Stimulated activated CD4-positive, alpha-beta T cell treated with anti-CD3 and anti-CD28 coated beads, Interleukin-4, amount 100 ng/mL, for 48 hours (primary cell): ENCODE data around the gene NHLRC4.

Source experiments
- DNase-seq, 2 donors: peaks; one replicate each; pipeline ENCODE4 v3.0.0-alpha.2; 2020; ENCODE audit warnings: low read depth in 2 of 2

NHLRC4 gene

GRCh38 chr16:553601-554296, 13.1 kb upstream of the NHLRC4 start:
- DNase-seq, result no peak

GRCh38 chr16:554297-554621, 12.5 kb upstream of the NHLRC4 start:
- no peak for DNase-seq

- no peak for DNase-seq
These were observed 12.0 kb upstream of the NHLRC4 start for GRCh38 chr16:554640-555365.

DNA sequence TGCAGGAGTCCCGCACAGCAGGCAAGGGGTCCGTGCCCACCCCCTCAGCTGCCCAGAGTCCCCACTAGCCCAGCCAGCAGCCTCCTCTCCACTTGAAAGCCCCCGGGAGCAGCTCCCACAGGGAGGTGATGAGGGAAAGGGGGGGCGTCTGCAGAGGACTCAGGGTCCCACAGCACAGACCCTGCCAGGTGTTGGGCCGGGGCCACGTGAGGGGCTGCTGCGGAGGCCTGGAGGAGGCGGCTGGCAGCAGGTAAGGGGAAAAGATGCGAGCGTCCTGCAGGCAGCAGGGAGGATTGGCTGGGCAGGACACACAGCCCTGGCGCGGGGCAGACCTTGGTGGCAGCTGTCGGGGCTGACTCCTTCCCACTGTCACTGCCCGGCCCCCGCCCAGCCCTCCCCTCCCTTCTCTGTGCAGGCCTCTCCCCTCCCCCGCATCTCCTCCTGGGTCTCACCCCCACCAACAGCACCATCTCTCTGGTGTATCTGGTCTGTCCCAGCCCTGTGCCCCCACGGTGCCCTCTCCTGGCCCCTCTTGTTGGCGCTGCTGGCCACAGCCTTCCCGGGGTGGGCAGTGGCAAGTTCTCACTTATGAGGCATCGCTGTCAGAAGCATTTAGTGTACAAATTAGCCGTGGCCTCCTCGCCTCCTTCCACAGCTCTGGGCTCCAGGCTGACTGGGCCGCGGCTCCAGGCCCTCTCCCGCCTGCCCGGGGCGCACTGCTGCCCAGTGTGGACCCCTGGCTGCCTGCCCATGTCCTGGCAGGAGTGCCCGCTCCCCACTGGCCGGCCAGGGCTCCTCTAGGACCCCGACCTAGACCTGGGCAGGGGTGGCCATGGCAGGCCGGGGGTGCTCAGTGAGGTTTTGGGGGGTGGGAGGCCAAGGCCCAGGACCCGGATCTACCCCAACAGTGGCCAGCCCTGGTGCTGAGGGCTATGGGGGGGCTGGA, 11.0 kb upstream of the NHLRC4 start:
- no peak for DNase-seq

GRCh38 chr16:556474-557173, 10.2 kb upstream of the NHLRC4 start:
- DNase-seq, result no peak

DNA sequence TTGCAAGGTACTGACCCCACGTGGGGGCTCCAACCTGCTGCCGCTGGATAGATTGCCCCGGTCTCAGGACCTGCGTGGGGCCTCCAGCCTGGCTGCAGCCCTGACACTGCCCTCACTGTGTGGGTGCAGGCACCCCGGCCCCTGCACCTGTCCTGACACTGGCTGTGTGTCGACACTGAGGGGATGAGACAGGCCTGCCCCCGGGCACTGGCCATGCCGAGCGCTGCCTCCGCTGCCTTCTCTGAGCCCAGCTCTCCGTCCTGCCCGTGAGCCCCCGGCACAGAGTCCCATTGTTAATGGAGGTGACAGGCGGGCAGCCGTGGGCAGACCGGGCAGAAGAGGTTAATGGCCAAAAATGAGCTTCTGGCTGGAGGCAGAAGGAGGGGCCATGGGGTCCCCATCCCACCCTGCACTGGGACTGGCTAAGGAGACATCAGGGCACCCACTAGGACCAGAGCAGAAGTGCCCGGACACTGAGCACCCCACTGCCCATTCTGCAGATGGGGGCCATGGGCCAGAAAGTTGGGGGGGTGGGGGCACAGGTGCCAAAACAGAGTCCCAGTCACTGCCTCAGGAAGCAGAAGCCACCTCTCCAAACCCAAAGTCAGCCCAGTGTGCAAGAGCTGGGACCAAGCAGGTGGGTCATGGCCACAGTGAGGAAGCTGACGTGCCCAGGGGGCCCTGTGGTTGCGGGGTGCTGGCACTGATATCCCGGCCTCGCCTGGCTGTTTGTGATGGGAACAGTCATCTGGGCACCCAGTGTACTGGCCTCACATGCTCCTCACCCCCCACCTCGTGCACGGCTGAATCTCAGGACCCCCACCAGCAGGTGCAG, 9.1 kb upstream of the NHLRC4 start:
- no peak for DNase-seq

DNA sequence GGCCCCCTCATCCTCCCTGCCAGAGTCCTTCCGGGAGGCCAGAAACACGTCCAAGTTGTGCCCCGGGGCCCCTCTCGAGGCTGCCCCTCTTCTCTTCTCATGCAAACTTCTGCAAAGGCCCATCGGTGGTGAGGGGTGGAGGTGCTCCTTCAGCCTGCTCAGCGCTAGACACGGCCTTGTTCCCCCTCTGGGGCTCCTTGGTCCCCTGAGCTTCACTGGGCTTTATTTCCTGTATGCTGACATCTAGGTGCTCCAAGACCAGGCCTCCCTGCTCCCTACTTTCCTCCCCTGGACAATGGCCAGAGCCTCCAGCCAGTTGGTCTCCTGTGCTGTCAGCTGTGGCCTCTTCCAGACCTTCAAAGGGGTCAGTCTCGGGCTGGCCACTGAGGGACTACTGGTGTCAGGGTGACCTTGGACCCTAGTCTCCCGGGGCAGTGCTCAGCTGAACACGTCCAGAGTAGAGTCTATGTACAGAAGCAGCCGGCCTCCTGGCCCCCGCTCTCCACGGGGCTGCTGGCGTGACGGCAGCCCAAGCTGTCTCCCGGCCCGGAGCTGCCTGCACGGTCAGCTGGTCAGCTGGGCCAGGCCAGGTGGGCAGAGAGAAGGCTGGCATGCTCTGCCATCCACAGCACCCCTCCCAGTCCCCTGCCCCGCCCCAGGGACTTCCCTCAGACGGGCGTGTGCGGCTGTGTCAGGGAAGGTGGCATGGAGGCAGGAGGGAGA, 8.3 kb upstream of the NHLRC4 start:
- DNase-seq, result no peak

- no peak for DNase-seq
These were observed 7.8 kb upstream of the NHLRC4 start for GRCh38 chr16:559021-559380.

DNA sequence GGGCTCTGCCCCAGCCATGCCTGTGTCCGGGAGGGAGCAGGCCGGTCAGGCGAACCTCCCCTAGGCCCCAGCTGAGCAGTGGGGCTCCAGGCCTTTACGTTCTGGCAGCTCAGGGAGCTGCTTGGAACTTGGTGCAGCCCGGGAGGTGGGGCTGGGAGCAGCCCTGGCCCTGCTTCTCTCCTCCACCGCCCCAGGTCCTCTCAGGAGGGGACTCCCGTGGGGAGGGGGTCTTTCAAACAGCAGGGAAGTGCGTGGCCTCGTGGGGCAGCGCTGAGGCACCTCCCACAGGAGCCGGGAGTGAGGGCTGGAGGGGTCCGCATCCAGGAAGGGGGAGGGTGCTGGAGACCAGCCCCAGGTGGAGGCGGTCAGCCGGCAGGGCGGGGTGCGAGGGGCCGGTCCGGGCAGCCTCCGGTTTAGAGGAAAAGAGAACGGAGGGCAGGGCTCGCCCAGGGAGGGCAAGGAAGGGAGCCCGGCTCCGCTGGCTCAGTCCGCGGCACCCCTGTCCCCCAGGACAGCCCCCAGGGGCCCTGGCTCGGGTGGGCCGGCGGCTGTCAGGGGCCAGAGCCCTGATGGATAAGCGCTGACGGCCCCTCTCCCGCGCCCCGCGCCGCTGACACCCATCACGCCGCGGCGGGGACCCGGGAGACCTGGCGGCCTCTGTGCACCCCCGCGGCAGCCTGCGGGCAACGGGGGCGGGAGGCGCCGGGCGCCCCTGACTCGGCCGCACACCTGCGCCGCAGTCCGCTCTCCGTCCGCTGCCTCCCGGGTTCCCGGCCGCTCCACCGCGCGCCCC, 7.2 kb upstream of the NHLRC4 start:
- no peak for DNase-seq

DNA sequence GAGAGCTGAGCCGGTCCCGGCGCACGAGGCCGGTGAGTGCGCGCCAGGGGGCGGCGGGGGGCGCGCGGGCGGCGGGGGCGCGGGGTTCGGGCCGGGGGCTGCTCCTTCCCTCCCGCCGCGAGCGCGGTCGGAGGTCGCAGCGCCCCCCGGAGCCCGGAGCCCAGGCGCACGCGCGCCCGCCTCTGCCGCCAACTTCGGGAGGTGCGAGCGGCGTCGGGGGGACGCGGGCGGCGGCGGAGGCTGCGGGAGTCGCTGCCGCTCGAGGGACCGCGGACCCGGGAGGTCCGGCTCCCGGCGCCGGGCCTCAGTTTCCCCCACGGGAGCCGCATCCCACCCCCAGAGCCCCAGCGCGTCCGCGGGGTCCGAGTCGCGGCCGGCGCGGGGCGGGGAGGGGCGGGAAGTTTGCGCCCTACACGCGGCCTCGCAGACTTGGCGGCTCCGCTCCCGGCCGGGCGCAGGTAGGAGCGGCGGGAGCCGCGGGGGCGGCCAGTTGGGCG, 6.6 kb upstream of the NHLRC4 start, which contains the start of gene PRR35:
Gene PRR35, plus strand, starts transcription at position 191 of the 497 bp plus-strand sequence. CDS start 2,901 bp downstream, outside the sequence.
- DNase-seq, result no peak

DNA sequence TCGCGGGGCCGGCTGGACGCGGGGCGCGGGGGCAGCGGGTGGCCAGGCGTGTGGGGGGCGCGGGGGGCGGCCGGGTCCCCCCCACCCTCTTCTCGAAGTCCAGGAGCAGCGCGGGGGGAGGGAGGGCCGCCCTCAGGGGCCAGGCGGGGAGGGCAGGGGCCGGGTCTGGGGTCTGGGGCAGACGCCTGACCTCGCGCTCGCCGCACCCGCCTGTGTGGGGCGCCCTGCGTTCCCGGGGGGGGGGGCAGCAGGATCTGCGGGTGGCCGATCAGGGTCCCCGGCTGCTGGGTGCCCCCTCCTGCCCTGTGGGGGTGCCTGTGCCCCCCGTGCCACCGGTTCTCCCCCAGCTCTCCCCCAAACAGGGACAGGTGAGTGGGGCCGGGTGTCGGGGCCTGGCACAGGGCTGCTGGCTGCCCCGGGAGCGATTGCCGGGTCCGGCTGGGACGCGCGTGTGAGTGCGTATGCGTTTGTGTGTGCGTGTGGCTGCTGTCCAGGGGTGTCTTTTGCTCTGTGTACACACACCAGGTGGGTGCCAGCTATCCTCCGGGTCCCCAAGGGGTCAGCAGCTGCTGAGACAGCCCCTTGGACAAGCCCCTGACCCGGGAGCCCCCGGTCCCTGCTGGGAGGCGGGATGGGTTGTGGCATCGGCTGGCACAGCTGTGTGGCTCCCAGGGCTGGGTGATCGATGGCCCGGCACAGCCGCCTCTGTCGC, 5.9 kb upstream of the NHLRC4 start:
- DNase-seq, result no peak

GRCh38 chr16:561413-561794, 5.4 kb upstream of the NHLRC4 start:
- DNase-seq, result no peak

DNA sequence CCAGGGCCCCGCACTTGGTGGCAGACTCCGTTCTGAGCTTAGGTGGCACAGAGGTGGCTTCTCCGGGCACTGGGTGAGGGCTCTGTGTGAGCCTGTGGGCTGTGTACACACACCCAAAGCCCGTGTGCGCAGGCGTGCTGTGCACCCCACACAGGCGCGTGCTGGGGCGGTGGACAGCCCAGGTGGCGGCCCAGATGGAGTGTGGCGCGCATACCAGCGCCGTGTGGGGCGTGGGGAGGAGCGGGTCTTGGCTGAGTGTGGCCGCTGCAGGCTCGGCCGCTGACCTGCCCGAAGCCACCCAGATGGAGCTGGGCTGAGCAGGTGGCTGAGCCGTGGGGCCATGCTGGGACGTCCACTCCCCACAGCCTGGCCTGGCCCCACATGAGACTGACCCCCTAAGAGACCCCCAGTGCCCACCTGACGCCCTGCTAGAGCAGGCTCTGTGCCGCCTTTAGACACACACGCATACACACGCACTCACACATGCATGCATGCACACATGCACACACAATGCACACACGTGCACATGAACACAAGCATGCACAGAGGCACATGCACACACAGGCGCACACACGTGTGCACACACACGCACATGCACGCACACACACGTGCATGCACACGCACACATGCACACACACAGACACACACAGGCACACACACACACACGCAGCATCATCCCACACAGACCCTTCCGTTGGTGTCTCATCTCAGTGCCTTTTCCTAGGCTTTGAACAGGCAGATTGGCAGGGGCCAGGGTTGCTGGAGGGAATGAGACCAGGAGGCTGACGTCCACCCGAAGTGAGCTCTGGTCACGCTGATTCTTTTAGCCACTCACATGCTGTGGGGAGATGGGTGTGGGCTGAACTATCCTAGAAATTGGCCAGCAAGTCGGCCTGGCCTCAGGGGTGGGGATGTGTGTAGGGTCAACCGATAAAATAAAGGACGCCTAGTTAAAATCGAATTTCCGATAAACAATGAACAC, 4.6 kb upstream of the NHLRC4 start:
- DNase-seq, result no peak

GRCh38 chr16:563072-563644, 3.6 kb upstream of the NHLRC4 start:
- DNase-seq, result no peak

- no peak for DNase-seq
These were observed 2.0 kb upstream of the NHLRC4 start for GRCh38 chr16:564690-565418.
